NCI-H2196 (cell line): Measurements from ENCODE around the gene AHSG.

Experiments used
- DNase-seq: peaks from one replicate; lab custom pipeline; 2025; ENCODE audit not compliant: unreplicated experiment; lab: John Stamatoyannopoulos, UW

The AHSG gene

DNA sequence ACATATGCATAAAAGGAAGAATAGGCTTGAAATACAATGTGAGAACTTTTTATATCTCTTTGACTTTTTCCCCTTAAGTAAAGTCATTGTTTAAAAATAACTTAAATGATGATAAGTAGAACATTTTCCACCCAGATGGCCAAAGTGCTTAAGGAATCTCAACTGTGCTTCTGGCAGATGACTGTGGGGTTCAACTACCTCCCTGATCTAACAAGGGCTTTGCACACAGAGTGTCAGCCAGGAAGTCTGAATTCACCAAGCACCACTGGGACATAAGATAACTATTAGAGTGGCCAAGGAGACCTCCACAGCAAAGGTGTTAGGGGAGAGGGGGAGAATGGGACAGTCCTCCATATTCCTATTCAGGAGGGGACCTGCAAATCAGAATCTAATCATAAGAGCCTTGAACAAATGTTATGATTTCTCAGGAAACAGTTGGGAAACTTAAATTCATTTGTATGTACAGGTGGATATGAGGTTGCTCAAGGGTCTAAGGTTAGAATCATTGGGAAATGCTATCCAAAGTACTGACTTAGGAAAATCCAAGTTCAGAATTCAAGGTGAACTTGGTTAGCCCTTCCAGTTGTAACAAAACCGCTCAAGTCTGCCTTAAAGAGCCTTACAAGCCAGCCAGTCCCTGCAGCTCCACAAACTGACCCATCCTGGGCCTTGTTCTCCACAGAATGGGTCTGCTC lies 27.1 kb downstream of the AHSG start, which contains the start of gene FETUB:
Gene FETUB, plus strand, starts transcription at position 622 of the 695 bp plus-strand sequence. Its CDS starts 62 bp downstream, at position 684.
- no peak for DNase-seq

DNA sequence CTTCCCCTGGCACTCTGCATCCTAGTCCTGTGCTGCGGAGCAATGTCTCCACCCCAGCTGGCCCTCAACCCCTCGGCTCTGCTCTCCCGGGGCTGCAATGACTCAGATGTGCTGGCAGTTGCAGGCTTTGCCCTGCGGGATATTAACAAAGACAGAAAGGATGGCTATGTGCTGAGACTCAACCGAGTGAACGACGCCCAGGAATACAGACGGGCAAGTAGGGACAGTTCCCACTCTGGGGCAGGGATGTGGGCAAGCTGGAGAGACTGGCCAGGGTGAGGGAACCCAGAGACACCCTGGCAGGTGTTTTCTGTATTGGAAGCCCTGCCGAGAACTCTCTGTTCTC lies 27.6 kb downstream of the AHSG start:
- no peak for DNase-seq

DNA sequence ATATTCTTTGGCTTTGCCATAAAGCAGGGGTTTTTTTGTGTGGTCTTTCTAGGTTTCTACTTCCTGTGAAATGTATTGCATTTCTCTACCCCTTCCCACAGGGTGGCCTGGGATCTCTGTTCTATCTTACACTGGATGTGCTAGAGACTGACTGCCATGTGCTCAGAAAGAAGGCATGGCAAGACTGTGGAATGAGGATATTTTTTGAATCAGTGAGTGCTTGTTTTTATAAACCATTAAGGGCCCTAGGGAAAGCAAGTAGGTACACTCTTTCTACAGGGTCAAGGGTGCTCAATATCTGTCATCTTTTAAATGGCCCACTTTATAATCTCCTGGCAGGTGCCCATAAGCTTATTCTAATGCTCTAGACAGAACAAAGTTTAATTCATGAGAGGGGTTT lies 28.1 kb downstream of the AHSG start:
- no peak for DNase-seq

DNA sequence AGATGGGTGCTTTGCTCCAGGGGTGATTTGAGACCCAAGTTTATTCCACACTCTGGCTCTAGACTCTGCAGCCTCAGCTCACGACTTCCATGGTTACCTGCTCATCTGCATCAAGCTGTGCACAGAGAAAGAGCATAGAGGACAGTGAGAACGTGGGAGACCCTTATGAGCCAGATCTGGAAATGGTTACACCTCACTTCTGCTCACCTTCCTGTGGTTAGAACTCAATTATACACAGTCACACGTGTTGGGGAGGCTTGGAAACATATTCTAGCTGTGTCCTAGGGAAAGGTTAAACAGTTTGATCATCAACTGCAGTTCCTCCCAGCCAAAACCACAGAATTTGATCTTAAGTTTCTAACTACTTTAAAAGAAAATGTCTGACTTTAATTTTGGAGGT lies 29.2 kb downstream of the AHSG start:
- DNase-seq = no peak

DNA sequence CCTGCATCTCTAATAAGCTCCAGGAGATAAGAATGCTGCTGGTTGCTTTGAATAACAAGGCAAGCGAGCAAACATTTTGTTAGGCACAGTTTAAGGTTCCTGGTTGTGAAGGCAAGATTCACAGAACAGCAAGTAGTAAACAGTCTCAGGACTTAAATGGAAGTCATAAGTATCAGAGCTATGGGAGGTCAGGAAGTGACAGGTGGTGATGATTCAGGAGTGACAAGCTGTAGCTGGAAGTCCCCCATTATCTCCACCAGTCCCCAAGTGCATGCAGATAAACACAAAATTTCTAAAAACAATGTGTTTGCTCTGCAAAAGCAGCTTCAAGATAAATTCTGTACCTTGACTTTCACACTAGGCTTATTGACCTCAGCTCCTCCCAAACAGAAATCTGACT lies 30.6 kb downstream of the AHSG start:
- DNase-seq = no peak

DNA sequence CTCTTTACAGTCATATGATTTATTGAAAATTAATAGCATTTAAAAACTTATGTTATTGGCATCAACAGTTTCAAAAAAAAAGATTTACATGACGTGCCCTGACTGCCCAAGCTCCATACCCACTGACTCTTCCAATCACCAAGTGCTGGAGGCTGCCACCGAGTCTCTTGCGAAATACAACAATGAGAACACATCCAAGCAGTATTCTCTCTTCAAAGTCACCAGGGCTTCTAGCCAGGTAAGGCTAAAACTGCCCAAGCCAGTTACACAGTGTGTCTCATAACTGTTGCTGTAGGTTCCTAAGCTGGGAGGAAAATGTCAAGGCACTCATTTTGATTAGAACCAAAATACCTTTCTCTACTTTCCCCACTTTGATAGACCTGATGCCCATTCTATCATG lies 31.8 kb downstream of the AHSG start:
- no peak for DNase-seq

DNA sequence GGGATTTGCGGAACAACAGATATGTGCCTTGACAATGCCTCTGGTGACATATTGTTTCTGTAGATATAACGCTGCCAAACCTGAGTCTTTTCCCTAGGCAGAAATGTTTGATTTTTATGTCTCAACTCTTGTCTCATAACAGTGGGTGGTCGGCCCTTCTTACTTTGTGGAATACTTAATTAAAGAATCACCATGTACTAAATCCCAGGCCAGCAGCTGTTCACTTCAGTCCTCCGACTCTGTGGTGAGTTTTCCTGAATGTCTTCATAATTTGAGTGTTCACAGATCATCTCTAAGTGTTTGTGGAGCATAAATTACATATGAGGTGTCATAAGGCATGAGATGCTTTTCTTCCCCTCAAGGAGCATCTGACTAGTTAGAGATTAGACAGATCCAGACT lies 33.2 kb downstream of the AHSG start:
- DNase-seq = no peak

DNA sequence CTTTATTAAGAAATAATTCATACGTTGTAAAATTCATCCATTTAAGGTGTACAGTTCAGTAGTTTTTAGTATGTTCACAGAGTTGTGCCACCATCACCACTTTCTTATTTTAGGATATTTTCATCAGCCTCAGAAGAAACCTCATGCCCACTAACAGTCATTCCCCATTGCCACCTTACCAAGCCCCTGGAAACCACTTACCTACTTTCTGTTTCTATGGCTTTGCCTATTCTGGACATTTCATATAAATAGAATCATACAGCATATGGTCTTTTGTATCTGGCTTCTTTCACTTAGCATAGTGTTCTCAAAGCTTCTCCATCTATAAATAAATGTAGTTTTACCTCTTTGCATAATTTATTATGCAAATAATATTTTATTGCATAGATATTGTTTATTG lies 34.0 kb downstream of the AHSG start:
- no peak for DNase-seq

DNA sequence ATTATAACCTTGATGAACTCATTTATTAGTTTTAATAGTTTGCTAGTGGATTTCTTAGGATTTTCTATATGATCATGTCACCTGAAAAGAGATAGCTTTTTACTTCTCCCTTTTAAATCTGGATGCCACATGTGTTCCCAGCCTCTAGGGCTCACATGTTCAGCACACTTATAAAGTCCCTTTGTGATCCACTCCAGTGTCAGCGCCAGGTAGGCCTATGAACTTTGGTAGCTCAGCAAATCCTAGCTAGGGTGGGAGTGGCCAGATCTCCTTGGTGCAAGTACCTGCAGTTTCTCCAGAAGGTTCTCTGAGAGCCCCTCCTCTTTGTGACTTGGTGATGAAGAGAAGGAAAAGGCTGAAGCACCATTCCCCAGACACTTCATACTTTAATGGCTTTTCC lies 36.0 kb downstream of the AHSG start:
- DNase-seq = no peak

DNA sequence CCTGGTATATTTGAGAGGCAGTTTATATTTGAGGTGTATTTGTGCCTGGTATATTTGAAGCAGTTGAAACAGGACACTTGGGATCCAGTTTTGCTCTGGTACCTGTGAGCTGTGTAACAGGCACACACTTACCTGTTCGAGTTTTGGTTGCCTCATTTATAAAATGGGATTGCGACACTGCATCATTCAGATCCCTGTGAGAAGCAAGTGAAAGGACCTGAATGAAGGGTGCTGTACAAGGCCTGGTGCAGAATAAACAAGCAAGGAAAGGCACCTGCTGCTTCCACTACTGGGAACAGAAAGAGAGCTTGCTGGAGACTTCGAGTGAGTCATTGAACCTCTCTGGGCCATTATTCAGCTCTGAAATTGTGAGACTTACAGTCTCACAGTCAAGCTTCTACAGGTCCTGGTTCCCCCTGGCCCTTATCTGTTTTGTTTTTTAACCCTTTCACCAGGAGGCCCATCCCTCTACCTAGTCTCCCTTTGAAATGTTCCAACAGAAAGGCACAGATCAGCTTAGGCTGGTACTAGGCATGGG lies 38.9 kb downstream of the AHSG start:
- no peak for DNase-seq

DNA sequence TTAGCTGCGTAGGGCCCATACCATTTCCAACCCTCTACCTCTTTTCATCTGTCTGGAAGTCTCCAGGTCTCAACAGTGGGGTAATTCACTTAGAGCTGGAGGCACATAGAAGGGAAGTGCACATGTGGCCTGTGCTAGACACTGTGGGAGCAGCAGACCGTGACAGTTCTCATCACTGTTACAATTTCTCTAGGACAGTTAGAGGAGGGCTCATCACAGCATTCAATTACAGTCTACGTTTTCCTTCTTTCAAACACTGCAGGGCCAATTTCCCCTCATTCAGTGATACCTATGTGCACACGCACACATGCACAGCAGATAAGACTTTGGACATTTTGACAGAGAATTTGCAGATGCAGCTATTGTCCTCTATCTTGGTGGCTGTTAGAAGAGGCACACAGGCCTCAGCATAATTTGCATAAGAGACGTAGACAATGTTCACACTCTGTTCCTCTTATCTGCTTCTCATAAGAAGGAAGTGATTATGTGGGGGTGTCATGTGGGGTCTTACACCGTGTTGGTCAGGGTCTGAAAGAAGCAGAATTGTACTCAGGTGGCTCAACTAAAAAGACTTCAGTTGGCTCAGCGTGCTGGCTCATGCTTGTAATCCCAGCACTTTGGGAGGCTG lies 40.3 kb downstream of the AHSG start:
- DNase-seq = no peak

DNA sequence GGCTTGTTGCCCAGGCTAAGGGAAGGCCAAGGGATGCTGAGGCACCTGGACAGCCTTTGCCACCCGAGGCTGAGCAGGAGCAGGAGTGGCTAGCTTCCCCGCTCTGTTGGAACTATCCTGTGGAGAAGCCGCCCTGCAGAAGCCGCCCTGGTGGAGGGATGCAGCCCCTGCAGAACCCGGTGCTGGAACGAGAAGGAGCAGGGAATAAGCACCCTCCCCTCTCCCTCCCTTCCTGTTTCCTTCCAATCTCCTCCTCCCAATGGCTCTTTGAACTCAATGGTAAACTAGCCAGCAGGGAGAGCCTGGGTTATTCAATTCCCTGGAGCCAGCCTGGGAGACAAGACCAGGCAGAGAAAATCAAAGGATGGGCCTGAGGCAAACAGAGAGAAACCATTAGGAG lies 41.1 kb downstream of the AHSG start:
- DNase-seq = no peak

DNA sequence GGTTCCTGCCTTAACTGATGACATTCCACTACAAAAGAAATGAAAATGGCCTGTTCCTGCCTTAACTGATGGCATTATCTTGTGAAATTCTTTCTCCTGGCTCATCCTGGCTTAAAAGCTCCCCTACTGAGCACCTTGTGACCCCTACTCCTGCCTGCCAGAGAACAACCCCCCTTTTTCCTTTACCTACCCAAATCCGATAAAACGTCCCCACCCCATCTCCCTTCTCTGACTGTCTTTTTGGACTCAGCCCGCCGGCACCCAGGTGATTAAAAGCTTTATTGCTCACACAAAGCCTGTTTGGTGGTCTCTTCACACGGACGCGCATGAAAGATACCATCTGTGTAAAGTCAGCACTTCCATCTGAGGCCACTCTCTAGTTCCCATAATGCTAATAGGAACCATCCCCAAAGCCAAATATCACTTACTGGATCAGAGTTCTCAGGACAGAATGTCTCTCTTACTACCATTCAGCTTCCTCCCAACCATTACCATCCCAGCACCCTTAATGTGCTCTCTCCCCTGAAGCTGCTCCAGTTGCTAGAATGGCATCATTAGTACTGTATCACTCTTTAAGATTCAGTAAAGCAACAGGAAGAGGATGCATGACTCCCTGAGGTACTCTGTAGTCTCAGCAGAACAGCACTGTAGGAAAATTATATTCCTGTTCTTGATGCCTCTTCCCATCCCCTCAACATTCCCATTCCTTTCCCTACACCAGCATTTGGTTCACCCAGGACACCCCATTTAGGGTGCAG lies 50.7 kb downstream of the AHSG start:
- no peak for DNase-seq

DNA sequence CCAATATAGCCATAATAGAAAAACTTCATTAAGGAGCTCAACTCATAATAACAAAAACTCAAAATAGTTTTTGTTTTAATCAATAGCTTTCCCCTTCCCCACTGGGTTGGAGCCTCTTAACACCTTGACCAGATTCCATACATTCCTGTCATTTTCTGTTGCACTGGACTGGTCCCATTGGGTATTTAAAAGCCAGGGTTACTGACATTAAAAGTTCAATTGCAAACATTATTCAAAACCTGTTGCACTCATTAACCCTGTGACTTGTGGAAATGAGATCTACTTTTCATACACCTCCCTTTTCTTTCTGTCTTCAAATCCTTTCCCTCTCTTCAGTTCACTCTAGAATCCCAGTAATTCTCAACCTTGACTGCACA lies 51.2 kb downstream of the AHSG start:
- DNase-seq = no peak

DNA sequence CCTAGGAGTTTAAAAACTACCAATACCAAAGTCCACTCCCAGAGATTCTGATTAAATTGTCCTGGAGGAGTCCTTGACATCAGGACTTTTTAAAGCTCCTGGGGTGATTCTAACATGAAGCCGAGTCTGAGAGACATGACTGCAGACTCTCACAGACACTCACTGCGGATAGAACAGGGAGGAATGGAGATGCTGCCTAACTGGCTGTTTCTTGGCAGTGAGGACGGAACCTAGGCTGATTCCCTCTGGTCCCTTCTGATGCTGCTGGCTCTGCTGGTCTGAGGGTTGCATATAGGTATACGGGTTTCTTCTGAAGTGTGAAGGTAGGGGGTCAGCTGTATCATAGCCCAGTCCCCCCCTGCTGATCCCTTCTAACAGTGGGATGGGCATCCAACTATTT lies 51.6 kb downstream of the AHSG start:
- no peak for DNase-seq

DNA sequence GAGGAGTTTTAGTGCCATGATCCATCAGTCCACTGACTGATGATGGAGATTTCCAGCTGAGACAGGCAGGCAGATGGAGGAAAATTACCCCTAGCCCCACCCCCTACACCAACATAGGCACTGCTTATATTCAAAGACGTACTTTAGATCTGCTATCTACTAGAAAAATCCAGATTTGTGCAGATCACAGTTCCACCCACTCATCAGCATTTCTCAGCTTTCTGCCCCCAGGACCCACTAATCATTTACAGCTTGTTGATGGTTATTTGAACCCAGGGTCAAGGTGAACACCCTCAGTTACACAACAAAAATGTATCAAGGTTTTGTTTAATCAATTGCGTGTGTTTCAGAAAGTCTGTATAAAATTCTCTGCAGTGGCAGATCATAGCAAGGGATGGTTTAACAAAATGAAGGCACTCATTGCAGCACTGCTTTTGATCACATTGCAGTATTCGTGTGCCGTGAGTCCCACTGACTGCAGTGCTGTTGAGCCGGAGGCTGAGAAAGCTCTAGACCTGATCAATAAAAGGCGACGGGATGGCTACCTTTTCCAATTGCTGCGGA lies 52.8 kb downstream of the AHSG start, which contains the start of gene HRG:
Gene HRG, plus strand, starts transcription at position 390 of the 564 bp plus-strand sequence. Its CDS starts 18 bp downstream, at position 408.
- no peak for DNase-seq

DNA sequence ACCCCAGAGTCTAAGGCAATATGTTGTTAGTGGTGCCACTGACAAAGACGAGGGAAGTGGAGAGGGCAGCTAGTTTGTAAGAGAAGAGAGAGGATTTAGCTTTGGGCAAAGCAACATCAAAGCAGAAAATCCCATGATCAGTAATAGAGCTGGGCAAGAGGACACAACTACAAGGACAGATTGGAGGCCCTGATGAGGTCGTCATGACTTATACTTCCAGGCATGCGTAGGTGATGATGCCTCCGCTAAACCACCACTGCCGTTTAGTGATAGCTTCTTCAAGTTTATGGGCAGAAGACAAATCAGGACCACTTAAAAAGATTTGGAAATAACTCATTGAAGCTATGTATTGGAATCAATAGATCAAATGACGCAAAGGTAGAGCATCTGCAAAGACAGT lies 55.6 kb downstream of the AHSG start:
- no peak for DNase-seq

DNA sequence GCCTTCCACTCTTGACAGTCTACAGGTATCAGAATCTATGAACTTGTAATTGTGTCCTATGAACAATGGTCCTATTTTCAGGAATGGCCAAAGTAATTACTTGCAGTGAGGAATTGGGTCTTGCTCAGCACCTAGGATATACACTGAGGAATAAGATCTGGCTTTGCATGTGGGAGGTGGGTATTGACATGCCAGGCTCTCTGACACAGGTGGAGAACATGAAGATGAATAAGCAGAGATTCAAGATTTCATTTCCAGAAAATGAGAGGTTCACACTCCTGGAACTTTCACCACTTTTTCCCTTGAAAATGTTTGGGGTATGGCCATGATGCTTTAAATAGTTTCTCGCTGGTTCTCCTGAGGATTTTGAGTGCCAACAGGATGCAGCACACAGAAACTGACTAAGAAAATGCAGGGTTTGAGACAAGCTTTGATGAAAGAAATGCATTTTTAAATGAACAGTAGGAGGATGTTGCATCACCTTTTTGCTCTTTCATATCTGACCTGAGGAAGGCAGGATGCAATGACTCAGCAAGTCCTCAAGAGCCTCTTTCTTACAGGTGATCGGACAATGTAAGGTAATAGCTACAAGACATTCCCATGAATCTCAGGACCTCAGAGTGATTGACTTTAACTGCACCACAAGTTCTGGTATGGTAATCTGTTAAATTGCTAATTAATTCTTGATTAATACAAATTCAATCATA lies 56.7 kb downstream of the AHSG start:
- DNase-seq = no peak

DNA sequence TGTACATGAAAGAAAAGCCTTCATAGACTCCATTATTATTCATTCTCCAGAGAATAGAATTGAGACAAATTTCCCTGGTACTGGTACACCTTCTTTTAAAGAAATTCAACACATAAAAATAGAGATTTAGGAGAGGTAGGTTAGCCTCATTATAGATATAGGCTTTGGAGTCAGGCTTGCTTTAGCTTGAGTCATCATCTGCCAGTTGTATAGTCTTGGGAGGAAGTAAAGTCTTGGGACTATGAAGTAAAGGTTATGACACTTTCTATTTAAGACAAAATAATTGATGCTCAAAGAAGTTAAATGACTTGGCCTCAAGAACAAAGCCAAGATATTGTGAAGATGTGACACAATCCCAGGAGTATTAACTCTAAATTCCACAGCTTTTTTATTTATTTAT lies 57.3 kb downstream of the AHSG start:
- DNase-seq = no peak
